HepG2 (cell line): ENCODE data around the gene ZIC4. TPM values are rescaled to one million over a fixed set of nuclear protein-coding genes. Genes with fewer than 3 reads are reported as not detected.

Source experiments
- ATAC-seq: fragments of 200-7000 bp; cut with Tn5 transposase; 3 replicates; pipeline ENCODE4 v1.9.1; 2020; ENCODE audit warnings: mild to moderate bottlenecking, moderate library complexity
- BruUV-seq: library from RNA; stranded (reverse); fragments of 400-500 nt; replicated peaks from 2 replicates; lab custom pipeline; 2021; lab: Mats Ljungman, UMichigan
- CTCF ChIA-PET: fragments of 300-600 bp; formaldehyde crosslinking; extraction: SDS; loops from one replicate; lab custom pipeline; 2021; ENCODE audit warnings: low total read pairs, inconsistent platforms, low intra/inter-chr PET ratio; lab: Yijun Ruan, JAX
- POLR2A ChIA-PET: fragments of 350-600 bp; sonication (Branson Sonifier 250); formaldehyde crosslinking; loops from one replicate; lab custom pipeline; 2020; ENCODE audit warnings: antibody characterized with exemption, inconsistent platforms; lab: Yijun Ruan, JAX
- DNase-seq: peaks from one replicate; pipeline ENCODE4 v3.0.0-alpha.2; 2015; ENCODE audit warnings: low spot score
- FAIRE-seq: peaks from 3 replicates; lab custom pipeline; 2011; peaks lifted over from hg19 to GRCh38; lab: Jason Lieb, UNC
- H2AFZ ChIP-seq: one replicate; pipeline ENCODE4 v1.6.1; 2011; ENCODE audit warnings: low read length, inconsistent platforms
- H3K27ac ChIP-seq: fragments of 300-600 bp; 3 replicates; pipeline ENCODE4 v1.8.0; 2011; ENCODE audit warnings: mixed run types, mild to moderate bottlenecking, mixed read lengths, low read length, inconsistent platforms; ENCODE audit not compliant: insufficient read depth; ENCODE audit errors: extremely low read length
- H3K27me3 ChIP-seq, 2 experiments: fragments of 200-600 bp in 1 of 2; 2 replicates in 1 of 2; 3 replicates in 1 of 2; pipeline versions ENCODE4 v1.6.0 to v1.8.0; 2011; ENCODE audit warnings: low read length in 2 of 2, mild to moderate bottlenecking in 2 of 2, moderate library complexity in 2 of 2, inconsistent platforms in 1 of 2; ENCODE audit not compliant: insufficient read depth in 2 of 2, control insufficient read depth in 1 of 2
- H3K36me3 ChIP-seq, 2 experiments: fragments of 200-600 bp in 1 of 2; replicated peaks in 1 of 2; 2 replicates in 1 of 2; 3 replicates in 1 of 2; pipeline versions ENCODE4 v1.5.1 to v1.8.0; 2011; ENCODE audit warnings: low read length in 2 of 2, inconsistent platforms in 1 of 2; ENCODE audit not compliant: insufficient read depth in 2 of 2, control insufficient read depth in 1 of 2
- H3K4me1 ChIP-seq: 2 replicates; pipeline ENCODE4 v1.5.1; 2012; ENCODE audit warnings: low read length, inconsistent platforms; ENCODE audit not compliant: insufficient read depth
- H3K4me2 ChIP-seq: 2 replicates; pipeline ENCODE4 v1.6.0; 2011; ENCODE audit warnings: low read depth, low read length, inconsistent platforms
- H3K4me3 ChIP-seq, 3 experiments: fragments of 200-600 bp in 1 of 3; sonication (generic), shearing (Covaris generic) in 1 of 3; replicated peaks in 1 of 3; 2 replicates each; pipeline ENCODE4 v1.5.1; 2011 to 2016; ENCODE audit warnings: low read length in 3 of 3, inconsistent platforms in 2 of 3, low read depth in 2 of 3, mild to moderate bottlenecking in 2 of 3, control low read depth in 1 of 3, mixed read lengths in 1 of 3; ENCODE audit not compliant: insufficient read depth in 1 of 3
- H3K79me2 ChIP-seq: one replicate; pipeline ENCODE4 v1.6.1; 2011; ENCODE audit warnings: low read length, inconsistent platforms; ENCODE audit not compliant: insufficient read depth
- H3K9ac ChIP-seq: 2 replicates; pipeline ENCODE4 v1.6.0; 2011; ENCODE audit warnings: mild to moderate bottlenecking, low read depth, low read length, inconsistent platforms; ENCODE audit not compliant: insufficient read depth
- H3K9me3 ChIP-seq: 2 replicates; pipeline ENCODE4 v1.5.1; 2012; ENCODE audit warnings: mild to moderate bottlenecking, low read length
- H4K20me1 ChIP-seq: 2 replicates; pipeline ENCODE4 v1.6.0; 2011; ENCODE audit warnings: inconsistent platforms, mild to moderate bottlenecking, low read length, moderate library complexity; ENCODE audit not compliant: insufficient read depth
- HMGA1 ChIP-seq: sonication (generic); formaldehyde crosslinking; conservative IDR thresholded peaks from 2 replicates; pipeline ENCODE4 v1.4.0; 2020; ENCODE audit warnings: missing genetic modification reagents
- SCMH1 ChIP-seq: sonication (generic); formaldehyde crosslinking; IDR thresholded peaks from 2 replicates; pipeline ENCODE4 v1.9.0; 2021; ENCODE audit warnings: missing genetic modification reagents, mild to moderate bottlenecking, borderline replicate concordance
- SETDB1 ChIP-seq: sonication (generic); formaldehyde crosslinking; IDR thresholded peaks from 2 replicates; pipeline ENCODE4 v1.5.1; 2020; ENCODE audit warnings: missing genetic modification reagents, mild to moderate bottlenecking, borderline replicate concordance
- SMYD3 ChIP-seq: sonication (generic); formaldehyde crosslinking; IDR thresholded peaks from 2 replicates; pipeline ENCODE4 v1.8.1; 2023; ENCODE audit warnings: mild to moderate bottlenecking, missing genetic modification reagents
- ZC3H13 ChIP-seq: sonication (generic); formaldehyde crosslinking; IDR thresholded peaks from 2 replicates; pipeline ENCODE4 v1.8.1; 2023; ENCODE audit warnings: mild to moderate bottlenecking, missing genetic modification reagents, moderate library complexity
- ZNF331 ChIP-seq: sonication (generic); formaldehyde crosslinking; IDR thresholded peaks from 2 replicates; pipeline ENCODE4 v1.4.0; 2020; ENCODE audit warnings: missing genetic modification reagents
- WGBS: methylation state at CpG from one replicate; pipeline ENCODE4 v1.1.6; 2017; ENCODE audit warnings: low lambda C conversion rate; 5-methylcytosine and 5-hydroxymethylcytosine counted together
- in situ Hi-C: cut with HindIII; loops from 2 replicates; pipeline ENCODE4 v1.10.0; 2017; ENCODE audit warnings: low pct_unique_long_range_greater_than_20kb; ENCODE audit not compliant: extremely low pct_ligation_motif_present
- intact Hi-C: fragments of 100-400 bp; cut with micrococcal nuclease; formaldehyde crosslinking; loops from one replicate; pipeline ENCODE4 v1.10.0; 2022; ENCODE audit not compliant: unreplicated experiment
- polyA plus RNA-seq, 8 experiments: library from polyadenylated mRNA; depleted of rRNA in 3 of 8; stranded (reverse) in 7 of 8; unstranded in 1 of 8; fragments of >200 nt; fragmentation: Illumina TruSeq in 4 of 8; extraction: Trizol in 4 of 8; gene quantifications; 2 replicates each; pipeline versions ENCODE4 v1.2.1 to v1.2.3, GENCODE V29; 2011 to 2016; ENCODE audit warnings: low read depth in 4 of 8, missing spikeins in 1 of 8, mixed read lengths in 1 of 8; ENCODE audit not compliant: insufficient read depth in 1 of 8
- total RNA-seq, 5 experiments: library from RNA; depleted of rRNA; stranded (reverse); fragments of >200 nt; fragmentation: Illumina TruSeq; extraction: Trizol; gene quantifications; 2 replicates each; pipeline ENCODE4 v1.2.3, GENCODE V29; 2016; ENCODE audit warnings: low read depth in 1 of 5
- TF ChIP-seq, protein P1 (sequence below), 2 experiments: sonication (generic) in 1 of 2; formaldehyde crosslinking in 1 of 2; IDR thresholded peaks; 2 replicates each; pipeline versions ENCODE4 v1.6.1 to v1.9.0; 2014 to 2022; ENCODE audit warnings: antibody characterized with exemption in 1 of 2, borderline replicate concordance in 1 of 2, inconsistent platforms in 1 of 2, low read depth in 1 of 2, missing genetic modification reagents in 1 of 2
- TF ChIP-seq, protein P2 (sequence below): IDR thresholded peaks from 2 replicates; pipeline ENCODE4 v1.6.1; 2016
- TF ChIP-seq, protein P3 (sequence below): sonication (generic); formaldehyde crosslinking; IDR thresholded peaks from 2 replicates; pipeline ENCODE4 v1.5.0; 2020; ENCODE audit warnings: missing genetic modification reagents

Gene ZIC4
- total and polyA plus RNA-seq, 2 of the 13 experiments (the other 11 are each of a cell fraction or from before 2014, with no cell fraction given) = not detected

DNA sequence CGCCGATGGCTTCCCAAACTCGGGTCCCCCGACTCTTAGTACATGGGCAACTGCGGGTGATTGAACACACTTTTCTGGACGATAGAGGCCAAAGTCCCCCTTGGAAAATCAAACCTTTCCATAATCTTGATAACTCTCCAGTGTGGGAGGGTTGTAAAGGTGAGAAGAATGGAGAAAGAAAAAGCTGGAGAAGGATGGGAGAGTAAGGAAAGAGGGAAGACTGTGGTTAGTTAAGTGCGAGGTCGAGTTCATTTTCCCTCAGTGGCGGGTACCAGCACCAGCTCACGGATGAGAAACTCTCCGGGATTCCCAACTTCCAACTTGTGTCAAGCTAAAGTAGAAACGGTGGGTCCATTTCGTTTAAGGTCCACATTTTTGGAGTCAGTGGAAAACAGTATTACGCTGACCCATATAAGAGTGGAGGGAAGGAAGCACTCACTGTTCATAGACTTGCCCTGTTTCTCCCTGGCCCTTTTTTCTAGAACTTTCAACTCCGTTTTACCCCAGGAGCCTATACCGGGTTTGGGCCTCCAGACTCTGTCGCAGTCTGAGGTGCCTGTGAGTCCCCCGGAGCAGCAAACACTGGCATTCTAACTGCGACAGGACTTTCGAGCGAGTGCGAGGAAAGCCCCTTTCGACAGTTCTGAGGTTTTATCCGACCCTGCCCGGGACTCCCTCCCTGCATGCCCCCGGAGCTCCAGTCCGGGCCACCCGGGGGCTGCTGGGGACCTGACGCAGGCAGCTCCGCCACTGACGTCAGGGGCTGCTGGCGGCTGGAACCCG, 17.6 kb upstream of the ZIC4 start:
- CTCF ChIA-PET = no interaction called here
- TF ChIP-seq, protein P1, sequence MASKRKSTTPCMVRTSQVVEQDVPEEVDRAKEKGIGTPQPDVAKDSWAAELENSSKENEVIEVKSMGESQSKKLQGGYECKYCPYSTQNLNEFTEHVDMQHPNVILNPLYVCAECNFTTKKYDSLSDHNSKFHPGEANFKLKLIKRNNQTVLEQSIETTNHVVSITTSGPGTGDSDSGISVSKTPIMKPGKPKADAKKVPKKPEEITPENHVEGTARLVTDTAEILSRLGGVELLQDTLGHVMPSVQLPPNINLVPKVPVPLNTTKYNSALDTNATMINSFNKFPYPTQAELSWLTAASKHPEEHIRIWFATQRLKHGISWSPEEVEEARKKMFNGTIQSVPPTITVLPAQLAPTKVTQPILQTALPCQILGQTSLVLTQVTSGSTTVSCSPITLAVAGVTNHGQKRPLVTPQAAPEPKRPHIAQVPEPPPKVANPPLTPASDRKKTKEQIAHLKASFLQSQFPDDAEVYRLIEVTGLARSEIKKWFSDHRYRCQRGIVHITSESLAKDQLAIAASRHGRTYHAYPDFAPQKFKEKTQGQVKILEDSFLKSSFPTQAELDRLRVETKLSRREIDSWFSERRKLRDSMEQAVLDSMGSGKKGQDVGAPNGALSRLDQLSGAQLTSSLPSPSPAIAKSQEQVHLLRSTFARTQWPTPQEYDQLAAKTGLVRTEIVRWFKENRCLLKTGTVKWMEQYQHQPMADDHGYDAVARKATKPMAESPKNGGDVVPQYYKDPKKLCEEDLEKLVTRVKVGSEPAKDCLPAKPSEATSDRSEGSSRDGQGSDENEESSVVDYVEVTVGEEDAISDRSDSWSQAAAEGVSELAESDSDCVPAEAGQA (IDR thresholded peaks at IDR 0.05; ENCODE audit: low read depth) = no peak
- TF ChIP-seq, protein P1 (CRISPR knock-in tag; IDR thresholded peaks at IDR 0.05; ENCODE audit: borderline replicate concordance) = no peak
- TF ChIP-seq HMGA1 (CRISPR knock-in tag) (no peak), ZNF331 (CRISPR knock-in tag) (no peak), SMYD3 (CRISPR knock-in tag) (no peak), ZC3H13 (CRISPR knock-in tag) (no peak), SCMH1 (no peak), SETDB1 (CRISPR knock-in tag) (no peak)
- TF ChIP-seq, protein P2, sequence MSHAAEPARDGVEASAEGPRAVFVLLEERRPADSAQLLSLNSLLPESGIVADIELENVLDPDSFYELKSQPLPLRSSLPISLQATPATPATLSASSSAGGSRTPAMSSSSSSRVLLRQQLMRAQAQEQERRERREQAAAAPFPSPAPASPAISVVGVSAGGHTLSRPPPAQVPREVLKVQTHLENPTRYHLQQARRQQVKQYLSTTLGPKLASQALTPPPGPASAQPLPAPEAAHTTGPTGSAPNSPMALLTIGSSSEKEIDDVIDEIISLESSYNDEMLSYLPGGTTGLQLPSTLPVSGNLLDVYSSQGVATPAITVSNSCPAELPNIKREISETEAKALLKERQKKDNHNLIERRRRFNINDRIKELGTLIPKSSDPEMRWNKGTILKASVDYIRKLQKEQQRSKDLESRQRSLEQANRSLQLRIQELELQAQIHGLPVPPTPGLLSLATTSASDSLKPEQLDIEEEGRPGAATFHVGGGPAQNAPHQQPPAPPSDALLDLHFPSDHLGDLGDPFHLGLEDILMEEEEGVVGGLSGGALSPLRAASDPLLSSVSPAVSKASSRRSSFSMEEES (CRISPR knock-in tag) = no peak
- TF ChIP-seq, protein P3, sequence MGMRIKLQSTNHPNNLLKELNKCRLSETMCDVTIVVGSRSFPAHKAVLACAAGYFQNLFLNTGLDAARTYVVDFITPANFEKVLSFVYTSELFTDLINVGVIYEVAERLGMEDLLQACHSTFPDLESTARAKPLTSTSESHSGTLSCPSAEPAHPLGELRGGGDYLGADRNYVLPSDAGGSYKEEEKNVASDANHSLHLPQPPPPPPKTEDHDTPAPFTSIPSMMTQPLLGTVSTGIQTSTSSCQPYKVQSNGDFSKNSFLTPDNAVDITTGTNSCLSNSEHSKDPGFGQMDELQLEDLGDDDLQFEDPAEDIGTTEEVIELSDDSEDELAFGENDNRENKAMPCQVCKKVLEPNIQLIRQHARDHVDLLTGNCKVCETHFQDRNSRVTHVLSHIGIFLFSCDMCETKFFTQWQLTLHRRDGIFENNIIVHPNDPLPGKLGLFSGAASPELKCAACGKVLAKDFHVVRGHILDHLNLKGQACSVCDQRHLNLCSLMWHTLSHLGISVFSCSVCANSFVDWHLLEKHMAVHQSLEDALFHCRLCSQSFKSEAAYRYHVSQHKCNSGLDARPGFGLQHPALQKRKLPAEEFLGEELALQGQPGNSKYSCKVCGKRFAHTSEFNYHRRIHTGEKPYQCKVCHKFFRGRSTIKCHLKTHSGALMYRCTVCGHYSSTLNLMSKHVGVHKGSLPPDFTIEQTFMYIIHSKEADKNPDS = no peak

More for the DNA sequence above, 17.6 kb upstream of the ZIC4 start:
- DNase-seq = no peak
- FAIRE-seq = no peak
- 30% methylated on average over 21 of the region's 33 CpGs for WGBS
- in situ Hi-C loops = no loop called here
- H3K27ac ChIP-seq = no peak overlapping the region
- BruUV-seq = no TSS peak
- H3K9me3 ChIP-seq = no peaks in the 10 kb centered on the region
- H3K4me3 ChIP-seq = no peak overlapping the region
- H3K27me3 ChIP-seq = peaks cover 4 to 47% of the 10 kb centered on the region in 2 experiments; a peak in 4 of 5 replicates
- POLR2A ChIA-PET = no interaction called here
- H3K4me1 ChIP-seq = no peaks in the 10 kb centered on the region
- no peak overlapping the region for H3K9ac ChIP-seq
- no peaks in the 10 kb centered on the region for H3K36me3 ChIP-seq
- no peak overlapping the region for H2AFZ ChIP-seq
- no peak for ATAC-seq
- intact Hi-C loops = no loop called here
- H3K4me2 ChIP-seq = no peak overlapping the region
- H3K79me2 ChIP-seq = no peaks in the 10 kb centered on the region
- H4K20me1 ChIP-seq = no peaks in the 10 kb centered on the region
